IMR-90 (cell line): ENCODE results near the gene C2orf68. TPM values are rescaled to one million over a fixed set of nuclear protein-coding genes. Genes with fewer than 3 reads are reported as not detected.

Experiments used
- ATAC-seq: fragments of 200-7000 bp; cut with Tn5 transposase; 2 replicates; pipeline ENCODE4 v1.9.1; 2020; ENCODE audit warnings: low read depth, mild to moderate bottlenecking, moderate library complexity
- BruUV-seq: library from RNA; stranded (reverse); fragments of 400-500 nt; replicated peaks from 2 replicates; lab custom pipeline; 2021; lab: Mats Ljungman, UMichigan
- CTCF ChIA-PET: fragments of 300-600 bp; formaldehyde crosslinking; extraction: SDS; loops from one replicate; lab custom pipeline; 2021; ENCODE audit warnings: antibody characterized with exemption; lab: Yijun Ruan, JAX
- POLR2A ChIA-PET: fragments of 300-600 bp; sonication (Branson Sonifier 250); formaldehyde crosslinking; loops from one replicate; lab custom pipeline; 2022; ENCODE audit warnings: antibody characterized with exemption; ENCODE audit not compliant: unreplicated experiment; lab: Charles Lee
- DNase-seq: peaks from one replicate; pipeline ENCODE4 v3.0.0; 2013
- H2AFZ ChIP-seq: replicated peaks from 2 replicates; pipeline ENCODE3; 2013; ENCODE audit warnings: low read length, mild to moderate bottlenecking; ENCODE audit not compliant: poor library complexity
- H2AK5ac ChIP-seq: 2 replicates; pipeline ENCODE4 v1.6.1; 2013; ENCODE audit warnings: low read depth, low read length, inconsistent platforms
- H2AK9ac ChIP-seq: replicated peaks from 2 replicates; pipeline ENCODE3; 2013; ENCODE audit warnings: mild to moderate bottlenecking, low read depth, low read length, moderate library complexity; ENCODE audit not compliant: poor library complexity
- H2BK120ac ChIP-seq: 2 replicates; pipeline ENCODE4 v1.6.1; 2013; ENCODE audit warnings: low read depth, low read length, inconsistent platforms
- H2BK15ac ChIP-seq: 3 replicates; pipeline ENCODE4 v1.6.1; 2013; ENCODE audit warnings: low read depth, low read length, inconsistent platforms
- H2BK20ac ChIP-seq: 2 replicates; pipeline ENCODE4 v1.6.1; 2013; ENCODE audit warnings: low read depth, mild to moderate bottlenecking, inconsistent platforms, low read length, moderate library complexity
- H2BK5ac ChIP-seq: 2 replicates; pipeline ENCODE4 v1.6.1; 2013; ENCODE audit warnings: mild to moderate bottlenecking, low read depth, low read length, inconsistent platforms; ENCODE audit not compliant: poor library complexity, severe bottlenecking
- H3K14ac ChIP-seq: replicated peaks from 2 replicates; pipeline ENCODE4 v1.6.1; 2013; ENCODE audit warnings: low read depth, low read length, inconsistent platforms
- H3K18ac ChIP-seq: 2 replicates; pipeline ENCODE4 v1.6.1; 2013; ENCODE audit warnings: low read depth, low read length, control low read depth
- H3K23ac ChIP-seq: 2 replicates; pipeline ENCODE4 v1.6.1; 2013; ENCODE audit warnings: low read depth, low read length, inconsistent platforms
- H3K27ac ChIP-seq: 2 replicates; pipeline ENCODE4 v1.5.1; 2013; ENCODE audit warnings: mild to moderate bottlenecking, control low read depth, low read length; ENCODE audit not compliant: insufficient read depth
- H3K27me3 ChIP-seq: 2 replicates; pipeline ENCODE4 v1.6.1; 2013; ENCODE audit warnings: low read length; ENCODE audit not compliant: control insufficient read depth, insufficient read depth
- H3K36me3 ChIP-seq: 2 replicates; pipeline ENCODE4 v1.6.1; 2013; ENCODE audit warnings: low read length, mixed read lengths; ENCODE audit not compliant: control insufficient read depth, insufficient read depth
- H3K4ac ChIP-seq: 2 replicates; pipeline ENCODE4 v1.6.1; 2013; ENCODE audit warnings: low read depth, low read length, inconsistent platforms
- H3K4me1 ChIP-seq: 2 replicates; pipeline ENCODE4 v1.6.1; 2013; ENCODE audit warnings: low read length, mixed read lengths; ENCODE audit not compliant: control insufficient read depth, insufficient read depth
- H3K4me2 ChIP-seq: 2 replicates; pipeline ENCODE4 v1.6.1; 2013; ENCODE audit warnings: low read depth, mild to moderate bottlenecking, control low read depth, low read length, moderate library complexity
- H3K4me3 ChIP-seq: 2 replicates; pipeline ENCODE4 v1.5.1; 2013; ENCODE audit warnings: low read depth, mild to moderate bottlenecking, control low read depth, low read length, moderate library complexity; ENCODE audit not compliant: insufficient read depth
- H3K56ac ChIP-seq: 2 replicates; pipeline ENCODE4 v1.6.1; 2013; ENCODE audit warnings: low read length, inconsistent platforms; ENCODE audit not compliant: insufficient read depth; ENCODE audit errors: extremely low read depth
- H3K79me1 ChIP-seq, 2 experiments: 2 replicates each; pipeline ENCODE4 v1.6.1; 2013; ENCODE audit warnings: low read length in 2 of 2, inconsistent platforms in 1 of 2, low read depth in 1 of 2
- H3K9ac ChIP-seq: 2 replicates; pipeline ENCODE4 v1.6.1; 2013; ENCODE audit warnings: low read depth, low read length, control low read depth
- H3K9me1 ChIP-seq: 2 replicates; pipeline ENCODE4 v1.6.1; 2013; ENCODE audit warnings: low read length, inconsistent platforms; ENCODE audit not compliant: insufficient read depth
- H3K9me3 ChIP-seq: 2 replicates; pipeline ENCODE4 v1.6.1; 2013; ENCODE audit warnings: low read length; ENCODE audit not compliant: control insufficient read depth, insufficient read depth
- H4K20me1 ChIP-seq: 2 replicates; pipeline ENCODE4 v1.6.1; 2013; ENCODE audit warnings: low read length, inconsistent platforms; ENCODE audit not compliant: insufficient read depth
- H4K5ac ChIP-seq: 2 replicates; pipeline ENCODE4 v1.6.1; 2013; ENCODE audit warnings: mild to moderate bottlenecking, low read depth, low read length, control low read depth
- H4K8ac ChIP-seq, 2 experiments: 2 replicates each; pipeline ENCODE4 v1.6.1; 2013; ENCODE audit warnings: low read depth in 2 of 2, low read length in 2 of 2, control low read depth in 1 of 2, inconsistent platforms in 1 of 2
- H4K91ac ChIP-seq: 2 replicates; pipeline ENCODE4 v1.6.1; 2013; ENCODE audit warnings: low read depth, low read length, inconsistent platforms; ENCODE audit not compliant: insufficient read depth
- BHLHE40 ChIP-seq: fragments of 150-350 bp; IDR thresholded peaks from 2 replicates; pipeline ENCODE4 v1.6.1; 2016; ENCODE audit warnings: mild to moderate bottlenecking, low read depth, low read length
- CHD1 ChIP-seq: IDR thresholded peaks from 2 replicates; pipeline ENCODE4 v1.6.1; 2012; ENCODE audit warnings: low read depth, low read length, improper control_type of control experiment
- CTCF ChIP-seq: conservative IDR thresholded peaks from 2 replicates; pipeline ENCODE4 v1.5.1; 2012; ENCODE audit warnings: mild to moderate bottlenecking, low read depth, low read length, improper control_type of control experiment
- ELK1 ChIP-seq: fragments of 150-350 bp; IDR thresholded peaks from 2 replicates; pipeline ENCODE4 v1.6.1; 2016; ENCODE audit warnings: low read depth, mild to moderate bottlenecking, low read length, moderate library complexity, borderline replicate concordance
- FOS ChIP-seq: fragments of 150-350 bp; IDR thresholded peaks from 2 replicates; pipeline ENCODE4 v1.6.1; 2016; ENCODE audit warnings: low read depth, low read length
- MAFK ChIP-seq: IDR thresholded peaks from 2 replicates; pipeline ENCODE4 v1.6.1; 2012; ENCODE audit warnings: low read depth, low read length, improper control_type of control experiment
- MAZ ChIP-seq: IDR thresholded peaks from 2 replicates; pipeline ENCODE4 v1.6.1; 2012; ENCODE audit warnings: low read depth, mild to moderate bottlenecking, low read length, improper control_type of control experiment, moderate library complexity, borderline replicate concordance
- MXI1 ChIP-seq: IDR thresholded peaks from 2 replicates; pipeline ENCODE4 v1.6.1; 2012; ENCODE audit warnings: low read depth, mild to moderate bottlenecking, low read length, moderate library complexity, borderline replicate concordance
- NFE2L2 ChIP-seq: fragments of 150-350 bp; IDR thresholded peaks from 2 replicates; pipeline ENCODE4 v1.6.1; 2016; ENCODE audit warnings: low read depth, mild to moderate bottlenecking, low read length
- POLR2A ChIP-seq: IDR thresholded peaks from 2 replicates; pipeline ENCODE4 v1.6.1; 2012; ENCODE audit warnings: mild to moderate bottlenecking, low read depth, low read length
- RCOR1 ChIP-seq: IDR thresholded peaks from 2 replicates; pipeline ENCODE4 v1.6.1; 2012; ENCODE audit warnings: mild to moderate bottlenecking, low read length, improper control_type of control experiment; ENCODE audit not compliant: insufficient replicate concordance
- RFX5 ChIP-seq: IDR thresholded peaks from 2 replicates; pipeline ENCODE4 v1.8.0; 2012; ENCODE audit warnings: low read depth, mild to moderate bottlenecking, low read length, moderate library complexity
- SMC3 ChIP-seq: fragments of 150-350 bp; IDR thresholded peaks from 2 replicates; pipeline ENCODE4 v1.6.1; 2016; ENCODE audit warnings: low read depth, mild to moderate bottlenecking, antibody characterized with exemption, low read length, moderate library complexity
- WGBS, 2 experiments: methylation state at CpG; one replicate each; pipeline versions ENCODE4 v1.1.5 to v1.1.7; 2013; ENCODE audit warnings: missing lambda C conversion rate in 2 of 2; ENCODE audit not compliant: insufficient read length in 1 of 2; ENCODE audit errors: extremely low coverage in 2 of 2; 5-methylcytosine and 5-hydroxymethylcytosine counted together
- dilution Hi-C: fragments of 300-500 bp; cut with HindIII; formaldehyde crosslinking; loops from one replicate; pipeline ENCODE4 v1.14.3; 2018; ENCODE audit warnings: low sequenced_read_pairs; ENCODE audit not compliant: unreplicated experiment
- in situ Hi-C: fragments of 300-500 bp; cut with MboI; formaldehyde crosslinking; loops from 3 replicates; pipeline ENCODE4 v1.14.3; 2019; ENCODE audit warnings: low sequenced_read_pairs, inconsistent platforms, mixed read lengths
- intact Hi-C: fragments of 100-400 bp; cut with micrococcal nuclease; formaldehyde crosslinking; loops from 2 replicates; pipeline ENCODE4 v1.10.0; 2022
- polyA plus RNA-seq, 3 experiments: library from polyadenylated mRNA; depleted of rRNA; stranded (reverse); fragments of >200 nt; gene quantifications; 2 replicates each; pipeline ENCODE4 v1.2.3, GENCODE V29; 2012; ENCODE audit warnings: low replicate concordance in 1 of 3
- total RNA-seq: library from RNA; depleted of rRNA; stranded (reverse); fragments of >200 nt; gene quantifications from 2 replicates; pipeline ENCODE4 v1.2.3, GENCODE V29; 2012

The C2orf68 gene
- total and polyA plus RNA-seq, 2 of the 4 experiments (the other 2 are of a cell fraction): 6.8 to 10.1 TPM

DNA sequence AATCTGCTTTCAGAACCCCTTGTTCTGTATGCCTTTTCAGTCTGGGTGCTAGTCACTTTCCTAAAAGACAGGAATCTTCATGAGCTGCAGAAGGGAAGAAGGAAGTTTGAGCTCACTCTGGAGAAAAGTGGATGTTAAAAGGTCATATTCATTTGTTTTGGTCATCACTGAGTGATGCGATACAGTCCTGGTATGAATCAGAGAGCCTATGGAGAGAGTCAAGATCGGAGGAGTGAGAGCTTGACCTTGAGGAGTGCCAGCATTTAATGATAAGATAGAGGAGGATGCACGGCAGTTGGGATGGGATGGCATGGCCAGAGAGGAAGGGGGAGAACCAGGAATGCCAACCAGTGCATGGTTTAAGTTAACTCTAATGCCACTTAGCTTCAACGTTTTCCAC lies 23.8 kb upstream of the C2orf68 start:
- H2AFZ ChIP-seq: no peak overlapping the region
- H3K18ac ChIP-seq: no peak overlapping the region
- peak; percentile 68 for ATAC-seq
- H3K4me1 ChIP-seq: 0 out of 2 replicates have a peak, but pooled peaks cover 4% of the 10 kb centered on the region
- H4K91ac ChIP-seq: no peak overlapping the region
- no peak overlapping the region for H3K9ac ChIP-seq
- dilution Hi-C loops (no loop called here), intact Hi-C loops (no loop called here), in situ Hi-C loops (loop anchor here (5.0 kb wide), 1 partner anchor 177 kb away; no protein-coding TSS in a partner anchor)
- H2BK120ac ChIP-seq: no peak overlapping the region
- H3K4me3 ChIP-seq: no peak overlapping the region
- no peaks in the 10 kb centered on the region for H3K27me3 ChIP-seq
- H3K14ac ChIP-seq: 0 out of 2 replicates have a peak overlapping the region, but pooled peaks have one; percentile 5
- no peak for TF ChIP-seq CTCF
- TF ChIP-seq MXI1: no peak
- TF ChIP-seq RFX5: no peak
- TF ChIP-seq ELK1: no peak
- no peak for TF ChIP-seq MAFK
- no peak for TF ChIP-seq BHLHE40
- TF ChIP-seq FOS: no peak
- no peak for TF ChIP-seq SMC3
- no peak for TF ChIP-seq CHD1
- TF ChIP-seq MAZ: no peak
- TF ChIP-seq NFE2L2: no peak
- TF ChIP-seq POLR2A: no peak
- TF ChIP-seq RCOR1: no peak
- peak; percentile 50 for DNase-seq
- WGBS, 2 experiments: 37% methylated on average over 2 of the region's 4 CpGs; no CpG with 5 or more reads in 1 of the 2 experiments
- peaks cover 15% of the 10 kb centered on the region for H4K20me1 ChIP-seq
- H3K56ac ChIP-seq: no peak overlapping the region
- H4K8ac ChIP-seq: no peak overlapping the region
- no peak overlapping the region for H2BK5ac ChIP-seq
- no peak overlapping the region for H3K4me2 ChIP-seq
- no peak overlapping the region for H2AK5ac ChIP-seq
- H2AK9ac ChIP-seq: no peak overlapping the region
- no peak overlapping the region for H3K27ac ChIP-seq
- ChIA-PET POLR2A (no interaction called here), CTCF (interaction anchor here (0.6 to 2.7 kb wide), 3 partner anchors 14 to 73 kb away, joined by 4 to 18 read pairs (median 7); no protein-coding TSS in a partner anchor)
- peaks cover 56% of the 10 kb centered on the region for H3K36me3 ChIP-seq
- H2BK20ac ChIP-seq: no peak overlapping the region
- no peaks in the 10 kb centered on the region for H3K9me3 ChIP-seq
- no TSS peak for BruUV-seq
- H3K23ac ChIP-seq: 0 out of 2 replicates have a peak overlapping the region, but pooled peaks have one; percentile 11
- no peak overlapping the region for H2BK15ac ChIP-seq
- peaks cover 6 to 41% of the 10 kb centered on the region in 2 experiments for H3K79me1 ChIP-seq
- H3K4ac ChIP-seq: no peak overlapping the region
- H3K9me1 ChIP-seq: no peaks in the 10 kb centered on the region
- H4K5ac ChIP-seq: no peak overlapping the region
